Skeletal muscle tissue (tissue), 4 donors: ENCODE measurements around the gene TNK2. TPM values are rescaled to one million over a fixed set of nuclear protein-coding genes. Genes with fewer than 3 reads are reported as not detected.

Source experiments
- H3K27ac ChIP-seq: one replicate; pipeline ENCODE4 v1.7.0; 2013; ENCODE audit warnings: mild to moderate bottlenecking, low read depth, low read length, inconsistent platforms
- H3K27me3 ChIP-seq, 3 donors: one replicate each; pipeline ENCODE4 v1.7.0; 2013; ENCODE audit warnings: low read length in 3 of 3; ENCODE audit not compliant: control insufficient read depth in 3 of 3, insufficient read depth in 3 of 3
- H3K36me3 ChIP-seq, 3 donors: one replicate each; pipeline ENCODE4 v1.7.0; 2013; ENCODE audit warnings: low read length in 3 of 3; ENCODE audit not compliant: control insufficient read depth in 3 of 3, insufficient read depth in 3 of 3
- H3K4me1 ChIP-seq, 3 donors: one replicate each; pipeline ENCODE4 v1.7.0; 2013; ENCODE audit warnings: low read length in 3 of 3, mild to moderate bottlenecking in 3 of 3; ENCODE audit not compliant: control insufficient read depth in 3 of 3, insufficient read depth in 3 of 3
- H3K4me3 ChIP-seq, 3 donors: one replicate each; pipeline ENCODE4 v1.7.0; 2013; ENCODE audit warnings: low read length in 3 of 3
- H3K9ac ChIP-seq, 3 donors: one replicate each; pipeline ENCODE4 v1.7.0; 2013; ENCODE audit warnings: low read length in 3 of 3, mild to moderate bottlenecking in 3 of 3, moderate library complexity in 2 of 3, low read depth in 1 of 3
- H3K9me3 ChIP-seq, 3 donors: one replicate each; pipeline ENCODE4 v1.7.0; 2013; ENCODE audit warnings: low read length in 3 of 3; ENCODE audit not compliant: control insufficient read depth in 3 of 3
- total RNA-seq: library from RNA; depleted of rRNA; stranded (reverse); fragments of >200 nt; gene quantifications from one replicate; pipeline ENCODE4 v1.2.3, GENCODE V29; 2014
- donor health status: Osteomylitis.

The TNK2 gene
- total RNA-seq, 1 donor from 2014 or later: 9.9 TPM

- Histone ChIP-seq H3K9me3 (no peaks in the 10 kb centered on the region), H3K9ac (peak overlapping the region in 1 of 3 donors; percentile 75), H3K4me1 (peaks cover 18 to 69% (median 31%) of the 10 kb centered on the region in 3 donors), H3K27ac (peak overlapping the region; percentile 82), H3K27me3 (no peaks in the 10 kb centered on the region), H3K36me3 (peaks cover 36 to 47% (median 41%) of the 10 kb centered on the region in 3 donors), H3K4me3 (no peak overlapping the region)
Measured at GRCh38 chr3:195878424-195879274, 29.7 kb downstream of the TNK2 start.

GRCh38 chr3:195877767-195878423 lies 30.5 kb downstream of the TNK2 start:
- Histone ChIP-seq H3K27ac (peak overlapping the region; percentile 82), H3K9me3 (no peaks in the 10 kb centered on the region), H3K4me1 (peaks cover 18 to 66% (median 31%) of the 10 kb centered on the region in 3 donors), H3K27me3 (no peaks in the 10 kb centered on the region), H3K36me3 (peaks cover 30 to 41% (median 37%) of the 10 kb centered on the region in 3 donors), H3K4me3 (peak overlapping the region in 1 of 3 donors; percentile 51), H3K9ac (peak overlapping the region; percentile 30 to 75 (median 50))

- H3K9ac ChIP-seq: peak overlapping the region; percentile 50 to 75 (median 54)
- H3K4me3 ChIP-seq: peak overlapping the region in 2 of 3 donors; percentile 41 to 51
- H3K27me3 ChIP-seq: no peaks in the 10 kb centered on the region
- peaks cover 18 to 72% (median 31%) of the 10 kb centered on the region in 3 donors for H3K4me1 ChIP-seq
- H3K36me3 ChIP-seq: peaks cover 29 to 40% (median 36%) of the 10 kb centered on the region in 3 donors
- H3K9me3 ChIP-seq: no peaks in the 10 kb centered on the region
- peak overlapping the region; percentile 82 for H3K27ac ChIP-seq
Measured at GRCh38 chr3:195877136-195877715, 31.1 kb downstream of the TNK2 start.

DNA sequence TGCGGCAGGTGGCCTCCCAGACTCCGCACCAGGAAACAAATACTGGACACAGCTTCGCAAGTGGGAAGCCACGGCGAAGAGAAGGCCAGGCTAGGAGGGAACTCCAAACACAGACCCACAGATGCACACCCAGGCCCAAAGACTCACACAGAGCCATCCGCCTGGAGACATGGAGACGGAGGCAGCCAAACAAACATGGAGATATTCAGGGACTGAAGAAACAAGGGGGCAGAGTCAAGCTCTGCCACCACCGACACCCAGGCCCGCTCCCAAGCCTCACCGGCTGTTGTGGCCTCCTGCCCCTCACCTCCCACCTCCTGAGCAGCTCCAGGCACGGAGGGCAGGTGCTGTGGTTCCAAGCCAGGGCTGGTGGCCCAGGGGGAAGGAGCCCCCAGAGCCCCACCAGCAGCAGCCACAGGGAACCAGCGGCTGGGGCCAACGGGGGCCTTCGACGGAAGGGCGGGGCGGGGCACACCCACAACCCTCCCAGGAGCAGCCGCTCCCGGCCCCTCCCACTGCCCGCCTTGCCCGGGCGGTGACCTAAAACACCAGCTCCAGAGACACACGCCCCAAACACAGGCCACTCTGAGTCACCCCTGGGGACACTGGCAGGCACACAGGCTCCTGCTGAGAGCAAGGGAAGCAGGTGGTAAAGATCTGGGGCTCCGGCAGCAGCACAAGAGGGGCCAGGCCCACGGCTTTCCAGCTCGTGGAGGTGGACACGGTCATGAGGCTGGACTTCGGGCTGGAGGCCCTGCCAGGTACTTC lies 31.9 kb downstream of the TNK2 start:
- Histone ChIP-seq H3K27ac (peak overlapping the region; percentile 82), H3K36me3 (peaks cover 29 to 38% (median 34%) of the 10 kb centered on the region in 3 donors), H3K9ac (peak overlapping the region in 2 of 3 donors; percentile 50 to 75), H3K9me3 (no peaks in the 10 kb centered on the region), H3K4me3 (peak overlapping the region in 2 of 3 donors; percentile 41 to 57), H3K27me3 (no peaks in the 10 kb centered on the region), H3K4me1 (peaks cover 18 to 65% (median 27%) of the 10 kb centered on the region in 3 donors)

GRCh38 chr3:195875482-195876236 lies 32.7 kb downstream of the TNK2 start:
- Histone ChIP-seq H3K36me3 (peaks cover 31 to 43% (median 39%) of the 10 kb centered on the region in 3 donors), H3K4me3 (peak overlapping the region in 1 of 3 donors; percentile 57)

GRCh38 chr3:195873971-195874370 lies 34.4 kb downstream of the TNK2 start:
- Histone ChIP-seq H3K27me3 (no peaks in the 10 kb centered on the region), H3K4me1 (peaks cover 18 to 51% (median 27%) of the 10 kb centered on the region in 3 donors), H3K9me3 (no peaks in the 10 kb centered on the region), H3K9ac (peak overlapping the region in 2 of 3 donors; percentile 16 to 53), H3K27ac (peak overlapping the region; percentile 54), H3K4me3 (no peak overlapping the region), H3K36me3 (peaks cover 33 to 45% (median 41%) of the 10 kb centered on the region in 3 donors)

More at GRCh38 chr3:195875482-195876236, 32.7 kb downstream of the TNK2 start:
- peaks cover 18 to 64% (median 27%) of the 10 kb centered on the region in 3 donors for H3K4me1 ChIP-seq
- H3K9me3 ChIP-seq: no peaks in the 10 kb centered on the region
- no peaks in the 10 kb centered on the region for H3K27me3 ChIP-seq
- peak overlapping the region in 1 of 3 donors; percentile 39 for H3K9ac ChIP-seq
- H3K27ac ChIP-seq: peak overlapping the region; percentile 82

GRCh38 chr3:195873281-195873887 lies 35.0 kb downstream of the TNK2 start:
- peaks cover 29 to 47% (median 41%) of the 10 kb centered on the region in 3 donors for H3K36me3 ChIP-seq
- no peak overlapping the region for H3K4me3 ChIP-seq
- peaks cover 18 to 45% (median 26%) of the 10 kb centered on the region in 3 donors for H3K4me1 ChIP-seq
- H3K9ac ChIP-seq: no peak overlapping the region
- no peaks in the 10 kb centered on the region for H3K27me3 ChIP-seq
- peak overlapping the region; percentile 54 for H3K27ac ChIP-seq
- H3K9me3 ChIP-seq: no peaks in the 10 kb centered on the region

GRCh38 chr3:195872800-195873199 lies 35.6 kb downstream of the TNK2 start:
- Histone ChIP-seq H3K4me3 (no peak overlapping the region), H3K27ac (peak overlapping the region; percentile 54), H3K4me1 (peaks cover 16 to 40% (median 20%) of the 10 kb centered on the region in 3 donors), H3K9ac (no peak overlapping the region), H3K36me3 (peaks cover 23 to 42% (median 38%) of the 10 kb centered on the region in 3 donors), H3K27me3 (no peaks in the 10 kb centered on the region), H3K9me3 (no peaks in the 10 kb centered on the region)
